Ishikawa (cell line): ENCODE measurements around the gene KLHL36.

ENCODE experiments used
- CEBPB ChIP-seq: IDR thresholded peaks from 2 replicates; pipeline ENCODE4 v1.6.1; 2012
- CREB1 ChIP-seq: IDR thresholded peaks from 2 replicates; pipeline ENCODE4 v1.6.1; 2012; ENCODE audit warnings: low read depth
- EGR1 ChIP-seq: IDR thresholded peaks from 2 replicates; pipeline ENCODE4 v1.6.1; 2012
- EP300 ChIP-seq: IDR thresholded peaks from 2 replicates; pipeline ENCODE4 v1.6.1; 2012; ENCODE audit warnings: borderline replicate concordance
- FOXM1 ChIP-seq: IDR thresholded peaks from 2 replicates; pipeline ENCODE4 v1.6.1; 2012; ENCODE audit warnings: low read depth, borderline replicate concordance
- MAX ChIP-seq: IDR thresholded peaks from 2 replicates; pipeline ENCODE4 v1.6.1; 2012
- NFIC ChIP-seq: IDR thresholded peaks from 2 replicates; pipeline ENCODE4 v1.6.1; 2012
- RAD21 ChIP-seq: IDR thresholded peaks from 2 replicates; pipeline ENCODE4 v1.6.1; 2012; ENCODE audit warnings: low read depth
- REST ChIP-seq: IDR thresholded peaks from 2 replicates; pipeline ENCODE4 v1.6.1; 2012; ENCODE audit warnings: low read depth, mild to moderate bottlenecking
- TAF1 ChIP-seq: IDR thresholded peaks from 2 replicates; pipeline ENCODE4 v1.6.1; 2012; ENCODE audit warnings: low read depth, mild to moderate bottlenecking
- TCF12 ChIP-seq: IDR thresholded peaks from 2 replicates; pipeline ENCODE4 v1.6.1; 2012; ENCODE audit warnings: low read depth
- TEAD4 ChIP-seq: IDR thresholded peaks from 2 replicates; pipeline ENCODE4 v1.6.1; 2012
- USF1 ChIP-seq: IDR thresholded peaks from 2 replicates; pipeline ENCODE4 v1.6.1; 2012
- YY1 ChIP-seq: IDR thresholded peaks from 2 replicates; pipeline ENCODE4 v1.6.1; 2012; ENCODE audit warnings: low read depth
- ZBTB7A ChIP-seq: IDR thresholded peaks from 2 replicates; pipeline ENCODE4 v1.6.1; 2012; ENCODE audit warnings: low read depth

KLHL36 gene

GRCh38 chr16:84675884-84676283 lies 27.6 kb downstream of the KLHL36 start:
- TF ChIP-seq REST (no peak), EP300 (no peak), CEBPB (no peak), USF1 (no peak), TAF1 (no peak), TCF12 (no peak), ZBTB7A (no peak), RAD21 (no peak), YY1 (no peak), TEAD4 (no peak), NFIC (no peak)

GRCh38 chr16:84677017-84677803 lies 28.9 kb downstream of the KLHL36 start:
- no peak for TF ChIP-seq CREB1
- TF ChIP-seq EP300: no peak
- TF ChIP-seq REST: no peak
- no peak for TF ChIP-seq TEAD4
- no peak for TF ChIP-seq EGR1
- no peak for TF ChIP-seq ZBTB7A
- TF ChIP-seq TAF1: no peak
- TF ChIP-seq NFIC: no peak
- TF ChIP-seq MAX: no peak

GRCh38 chr16:84677849-84678248 lies 29.5 kb downstream of the KLHL36 start:
- TF ChIP-seq TCF12 (no peak), USF1 (no peak), MAX (no peak), TAF1 (no peak), NFIC (no peak), EP300 (no peak), RAD21 (no peak), CEBPB (no peak)

GRCh38 chr16:84678541-84678940 lies 30.2 kb downstream of the KLHL36 start:
- TF ChIP-seq YY1: no peak
- no peak for TF ChIP-seq ZBTB7A
- TF ChIP-seq CREB1: no peak
- TF ChIP-seq FOXM1: no peak
- TF ChIP-seq EP300: no peak
- no peak for TF ChIP-seq USF1
- TF ChIP-seq CEBPB: no peak
- TF ChIP-seq REST: no peak
- no peak for TF ChIP-seq RAD21
- TF ChIP-seq NFIC: no peak
- no peak for TF ChIP-seq MAX
- TF ChIP-seq EGR1: no peak
- no peak for TF ChIP-seq TEAD4
- TF ChIP-seq TAF1: no peak
- TF ChIP-seq TCF12: no peak
